K562 (cell line): ENCODE data around the gene OXLD1. TPM values are rescaled to one million over a fixed set of nuclear protein-coding genes. Genes with fewer than 3 reads are reported as not detected.

Experiments used
- BCOR ChIP-seq: fragments of 450-650 bp; IDR thresholded peaks from 2 replicates; pipeline ENCODE4 v1.6.1; 2016
- CHD1 ChIP-seq: fragments of 200-600 bp; sonication (generic); IDR thresholded peaks from one replicate; pipeline ENCODE4 v1.6.1; 2012; ENCODE audit warnings: mild to moderate bottlenecking, moderate library complexity, low read length, inconsistent platforms
- DACH1 ChIP-seq: fragments of 450-650 bp; IDR thresholded peaks from 2 replicates; pipeline ENCODE4 v1.6.1; 2018; ENCODE audit not compliant: partially characterized antibody
- EP300 ChIP-seq: IDR thresholded peaks from 2 replicates; pipeline ENCODE4 v1.6.1; 2012; ENCODE audit warnings: low read length, improper control_type of control experiment
- FOXP1 ChIP-seq: sonication (generic); formaldehyde crosslinking; IDR thresholded peaks from 2 replicates; pipeline ENCODE4 v1.8.0; 2022; ENCODE audit warnings: mild to moderate bottlenecking, missing genetic modification reagents
- GATAD2A ChIP-seq: fragments of 450-650 bp; IDR thresholded peaks from 2 replicates; pipeline ENCODE4 v1.6.1; 2017
- GATAD2B ChIP-seq: fragments of 450-650 bp; IDR thresholded peaks from 2 replicates; pipeline ENCODE4 v1.6.1; 2017; ENCODE audit warnings: mild to moderate bottlenecking, borderline replicate concordance
- TRIM24 ChIP-seq, 2 experiments: fragments of 450-650 bp; IDR thresholded peaks; 2 replicates each; pipeline ENCODE4 v1.6.1; 2016
- ZKSCAN8 ChIP-seq: fragments of 200-800 bp; sonication (Bioruptor generic); IDR thresholded peaks from 2 replicates; pipeline ENCODE4 v1.6.1; 2016; ENCODE audit warnings: missing genetic modification characterization, missing compliant biosample characterization
- polyA plus RNA-seq, 8 experiments: library from polyadenylated mRNA; depleted of rRNA in 4 of 8; stranded (reverse) in 5 of 8; unstranded in 3 of 8; fragments of >200 nt; fragmentation: Nextera tagmentation in 2 of 8; fragmentation: Illumina TruSeq in 1 of 8; extraction: Ambion mirVana in 2 of 8; extraction: Trizol in 1 of 8; gene quantifications; 2 replicates each; pipeline versions ENCODE4 v1.2.1 to v1.2.3, GENCODE V29; 2011 to 2014; ENCODE audit warnings: inconsistent platforms in 1 of 8, missing spikeins in 1 of 8
- total RNA-seq, 7 experiments: library from RNA; depleted of rRNA in 6 of 7; stranded (reverse); fragments of >200 nt in 6 of 7; fragmentation: Illumina TruSeq in 2 of 7; extraction: Trizol in 2 of 7; gene quantifications; 2 replicates each; pipeline versions ENCODE4 v1.2.1 to v1.2.3, GENCODE V29; 2011 to 2021; ENCODE audit warnings: low replicate concordance in 1 of 7
- TF ChIP-seq, protein P1 (sequence below): fragments of 450-650 bp; formaldehyde crosslinking; IDR thresholded peaks from 2 replicates; pipeline ENCODE4 v1.4.0; 2020; ENCODE audit warnings: mild to moderate bottlenecking, moderate library complexity
- TF ChIP-seq, protein P2 (sequence below): fragments of 450-650 bp; formaldehyde crosslinking; IDR thresholded peaks from 2 replicates; pipeline ENCODE4 v1.4.0; 2020; ENCODE audit warnings: mild to moderate bottlenecking, moderate library complexity
- TF ChIP-seq, protein P3 (sequence below): sonication (generic); formaldehyde crosslinking; IDR thresholded peaks from 2 replicates; pipeline ENCODE4 v1.9.0; 2022; ENCODE audit warnings: mild to moderate bottlenecking, missing genetic modification reagents
- TF ChIP-seq, protein P4 (sequence below): sonication (generic); formaldehyde crosslinking; IDR thresholded peaks from 2 replicates; pipeline ENCODE4 v1.8.1; 2023; ENCODE audit warnings: missing genetic modification reagents, mild to moderate bottlenecking, borderline replicate concordance

OXLD1 gene
- total and polyA plus RNA-seq, 9 of the 15 experiments (the other 6 are each of a cell fraction or from before 2014, with no cell fraction given): 4.4 to 115 (median 29.3) TPM

DNA sequence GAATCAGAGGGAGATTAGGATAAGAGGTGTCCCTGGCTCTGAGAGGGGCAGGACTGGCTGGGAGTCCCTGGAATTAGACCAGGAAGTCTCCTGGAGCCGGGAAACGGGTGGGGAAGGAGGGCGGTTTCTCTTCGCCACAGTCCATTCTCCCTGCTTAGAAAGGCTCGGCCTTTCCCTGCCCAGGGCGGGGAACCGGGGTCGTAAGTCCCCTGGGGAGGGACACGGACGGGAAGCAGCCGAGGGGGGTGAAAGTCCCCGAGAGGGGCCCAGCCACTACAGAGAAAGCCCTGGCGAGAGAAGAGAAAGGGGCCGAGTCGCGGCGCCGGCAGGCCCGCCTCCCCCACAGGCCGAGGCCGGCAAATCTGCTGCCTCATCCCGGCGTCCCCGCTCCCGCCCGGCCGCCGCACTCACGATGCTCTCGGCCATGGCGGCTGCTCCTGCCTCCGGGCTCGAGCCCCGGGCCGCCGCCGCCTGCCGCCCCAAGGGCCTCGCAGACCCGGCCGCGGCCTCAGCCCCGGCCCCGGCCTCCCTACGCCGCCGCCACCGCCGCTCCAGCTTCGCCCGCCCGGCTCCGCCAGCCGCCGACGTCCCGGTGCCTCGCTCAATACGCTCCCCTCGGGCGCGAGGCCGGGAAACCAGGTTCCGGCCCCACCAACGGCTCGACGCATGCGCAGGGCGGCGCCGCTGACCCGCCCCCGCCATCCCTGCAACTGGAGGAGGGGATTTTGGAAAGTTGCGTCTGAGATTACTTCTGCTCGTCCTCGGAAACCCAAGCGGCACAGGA is 29.7 kb downstream of the OXLD1 start, which contains the start of the genes NPLOC4 and TSPAN10 (continued):
- TF ChIP-seq, protein P1, sequence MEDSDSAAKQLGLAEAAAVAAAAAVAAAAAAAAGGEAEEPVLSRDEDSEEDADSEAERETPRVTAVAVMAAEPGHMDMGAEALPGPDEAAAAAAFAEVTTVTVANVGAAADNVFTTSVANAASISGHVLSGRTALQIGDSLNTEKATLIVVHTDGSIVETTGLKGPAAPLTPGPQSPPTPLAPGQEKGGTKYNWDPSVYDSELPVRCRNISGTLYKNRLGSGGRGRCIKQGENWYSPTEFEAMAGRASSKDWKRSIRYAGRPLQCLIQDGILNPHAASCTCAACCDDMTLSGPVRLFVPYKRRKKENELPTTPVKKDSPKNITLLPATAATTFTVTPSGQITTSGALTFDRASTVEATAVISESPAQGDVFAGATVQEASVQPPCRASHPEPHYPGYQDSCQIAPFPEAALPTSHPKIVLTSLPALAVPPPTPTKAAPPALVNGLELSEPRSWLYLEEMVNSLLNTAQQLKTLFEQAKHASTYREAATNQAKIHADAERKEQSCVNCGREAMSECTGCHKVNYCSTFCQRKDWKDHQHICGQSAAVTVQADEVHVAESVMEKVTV (CRISPR knock-in tag): no peak
- no peak; the same call in 1 of the 2 replicates for TF ChIP-seq FOXP1 (CRISPR knock-in tag)
- TF ChIP-seq, protein P2, sequence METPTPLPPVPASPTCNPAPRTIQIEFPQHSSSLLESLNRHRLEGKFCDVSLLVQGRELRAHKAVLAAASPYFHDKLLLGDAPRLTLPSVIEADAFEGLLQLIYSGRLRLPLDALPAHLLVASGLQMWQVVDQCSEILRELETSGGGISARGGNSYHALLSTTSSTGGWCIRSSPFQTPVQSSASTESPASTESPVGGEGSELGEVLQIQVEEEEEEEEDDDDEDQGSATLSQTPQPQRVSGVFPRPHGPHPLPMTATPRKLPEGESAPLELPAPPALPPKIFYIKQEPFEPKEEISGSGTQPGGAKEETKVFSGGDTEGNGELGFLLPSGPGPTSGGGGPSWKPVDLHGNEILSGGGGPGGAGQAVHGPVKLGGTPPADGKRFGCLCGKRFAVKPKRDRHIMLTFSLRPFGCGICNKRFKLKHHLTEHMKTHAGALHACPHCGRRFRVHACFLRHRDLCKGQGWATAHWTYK (CRISPR knock-in tag): peak; percentile 52; the same call in 1 of the 2 replicates
- peak; percentile 97; the same call in 1 of the 2 replicates for TF ChIP-seq GATAD2B
- TF ChIP-seq EP300: no peak
- peak in 1 of 2 experiments; percentile 92; a peak in 2 of 4 replicates for TF ChIP-seq TRIM24 (IDR thresholded peaks at IDR 0.05)
- no peak for TF ChIP-seq DACH1
- TF ChIP-seq, protein P3, sequence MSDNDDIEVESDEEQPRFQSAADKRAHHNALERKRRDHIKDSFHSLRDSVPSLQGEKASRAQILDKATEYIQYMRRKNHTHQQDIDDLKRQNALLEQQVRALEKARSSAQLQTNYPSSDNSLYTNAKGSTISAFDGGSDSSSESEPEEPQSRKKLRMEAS: peak; percentile 6; the same call in 1 of the 2 replicates
- TF ChIP-seq, protein P4, sequence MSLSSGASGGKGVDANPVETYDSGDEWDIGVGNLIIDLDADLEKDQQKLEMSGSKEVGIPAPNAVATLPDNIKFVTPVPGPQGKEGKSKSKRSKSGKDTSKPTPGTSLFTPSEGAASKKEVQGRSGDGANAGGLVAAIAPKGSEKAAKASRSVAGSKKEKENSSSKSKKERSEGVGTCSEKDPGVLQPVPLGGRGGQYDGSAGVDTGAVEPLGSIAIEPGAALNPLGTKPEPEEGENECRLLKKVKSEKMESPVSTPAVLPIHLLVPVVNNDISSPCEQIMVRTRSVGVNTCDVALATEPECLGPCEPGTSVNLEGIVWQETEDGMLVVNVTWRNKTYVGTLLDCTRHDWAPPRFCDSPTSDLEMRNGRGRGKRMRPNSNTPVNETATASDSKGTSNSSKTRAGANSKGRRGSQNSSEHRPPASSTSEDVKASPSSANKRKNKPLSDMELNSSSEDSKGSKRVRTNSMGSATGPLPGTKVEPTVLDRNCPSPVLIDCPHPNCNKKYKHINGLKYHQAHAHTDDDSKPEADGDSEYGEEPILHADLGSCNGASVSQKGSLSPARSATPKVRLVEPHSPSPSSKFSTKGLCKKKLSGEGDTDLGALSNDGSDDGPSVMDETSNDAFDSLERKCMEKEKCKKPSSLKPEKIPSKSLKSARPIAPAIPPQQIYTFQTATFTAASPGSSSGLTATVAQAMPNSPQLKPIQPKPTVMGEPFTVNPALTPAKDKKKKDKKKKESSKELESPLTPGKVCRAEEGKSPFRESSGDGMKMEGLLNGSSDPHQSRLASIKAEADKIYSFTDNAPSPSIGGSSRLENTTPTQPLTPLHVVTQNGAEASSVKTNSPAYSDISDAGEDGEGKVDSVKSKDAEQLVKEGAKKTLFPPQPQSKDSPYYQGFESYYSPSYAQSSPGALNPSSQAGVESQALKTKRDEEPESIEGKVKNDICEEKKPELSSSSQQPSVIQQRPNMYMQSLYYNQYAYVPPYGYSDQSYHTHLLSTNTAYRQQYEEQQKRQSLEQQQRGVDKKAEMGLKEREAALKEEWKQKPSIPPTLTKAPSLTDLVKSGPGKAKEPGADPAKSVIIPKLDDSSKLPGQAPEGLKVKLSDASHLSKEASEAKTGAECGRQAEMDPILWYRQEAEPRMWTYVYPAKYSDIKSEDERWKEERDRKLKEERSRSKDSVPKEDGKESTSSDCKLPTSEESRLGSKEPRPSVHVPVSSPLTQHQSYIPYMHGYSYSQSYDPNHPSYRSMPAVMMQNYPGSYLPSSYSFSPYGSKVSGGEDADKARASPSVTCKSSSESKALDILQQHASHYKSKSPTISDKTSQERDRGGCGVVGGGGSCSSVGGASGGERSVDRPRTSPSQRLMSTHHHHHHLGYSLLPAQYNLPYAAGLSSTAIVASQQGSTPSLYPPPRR: no peak
- TF ChIP-seq BCOR: no peak
- TF ChIP-seq ZKSCAN8: no peak
- TF ChIP-seq CHD1: peak; percentile 61
- TF ChIP-seq GATAD2A: no peak
